Progenitor cell of endocrine pancreas (in vitro differentiated cells): ENCODE data around the gene TNFAIP8. TPM values are rescaled to one million over a fixed set of nuclear protein-coding genes. Genes with fewer than 3 reads are reported as not detected.

Experiments
- DNase-seq: peaks from one replicate; pipeline ENCODE4 v3.0.0; 2021; ENCODE audit warnings: low spot score; ENCODE audit not compliant: unreplicated experiment
- H3K27ac Mint-ChIP-seq: 2 replicates; pipeline ENCODE4 v1.8.0; 2021; ENCODE audit warnings: mild to moderate bottlenecking, moderate library complexity, mixed read lengths
- H3K27me3 Mint-ChIP-seq: 2 replicates; pipeline ENCODE4 v1.8.0; 2021; ENCODE audit warnings: mixed read lengths
- H3K36me3 Mint-ChIP-seq: 2 replicates; pipeline ENCODE4 v1.8.0; 2022; ENCODE audit warnings: mixed read lengths; ENCODE audit not compliant: insufficient read depth
- H3K4me1 Mint-ChIP-seq: 2 replicates; pipeline ENCODE4 v1.8.0; 2021; ENCODE audit warnings: low read depth, mixed read lengths
- H3K4me3 Mint-ChIP-seq: 2 replicates; pipeline ENCODE4 v1.8.0; 2021; ENCODE audit warnings: low read depth, mild to moderate bottlenecking, moderate library complexity, mixed read lengths
- H3K9me3 Mint-ChIP-seq: 2 replicates; pipeline ENCODE4 v1.8.0; 2021; ENCODE audit warnings: low read depth, mixed read lengths
- total RNA-seq: library from RNA; stranded (reverse); gene quantifications from 2 replicates; pipeline ENCODE4 v1.2.1, GENCODE V29; 2021
- TF ChIP-seq, protein P1 (sequence below): fragments of 200-600 bp; sonication (generic); IDR thresholded peaks from one replicate; pipeline ENCODE4 v1.5.0; 2021; ENCODE audit warnings: antibody characterized with exemption, mild to moderate bottlenecking; ENCODE audit not compliant: unreplicated experiment

The TNFAIP8 gene
- total RNA-seq, 1 donor from 2014 or later: 8.0 TPM

DNA sequence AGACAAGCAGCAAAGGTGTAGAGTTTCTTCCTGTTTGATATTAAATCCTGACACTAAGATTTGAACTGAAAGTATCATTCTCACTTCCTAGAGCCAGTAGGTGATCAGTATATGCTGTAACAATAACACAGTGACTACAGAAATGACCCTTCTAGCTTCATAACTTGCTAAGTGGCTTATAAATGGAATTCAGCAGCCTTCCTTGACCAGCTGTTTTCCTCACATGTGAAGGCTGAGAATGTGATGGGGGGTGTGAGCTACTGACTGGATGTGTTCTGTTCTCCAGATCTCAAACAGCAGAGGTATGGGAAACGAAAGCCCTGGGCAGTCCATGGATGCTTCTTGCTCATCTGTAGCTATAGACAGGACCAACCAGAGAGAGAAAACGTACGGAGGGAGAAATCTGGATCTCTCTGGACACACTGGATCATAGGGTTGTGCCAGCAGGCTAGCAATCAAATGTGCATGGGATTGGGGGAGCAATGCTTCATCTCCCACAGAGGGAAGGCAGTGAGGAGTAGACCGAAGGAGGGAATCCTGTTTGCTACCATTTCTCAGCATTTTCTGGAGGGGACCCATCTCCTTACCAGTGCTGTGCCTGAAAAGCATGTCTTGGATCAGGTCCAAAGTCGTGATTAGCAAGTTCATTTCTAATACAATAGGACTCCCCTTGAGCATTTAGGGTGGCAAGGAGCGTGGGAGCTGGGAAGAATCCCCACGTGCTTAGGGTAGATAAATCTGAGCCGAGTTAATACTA is 39.4 kb downstream of the TNFAIP8 start:
- no peak overlapping the region for H3K4me3 Mint-ChIP-seq
- H3K4me1 Mint-ChIP-seq: peaks cover 1% of the 10 kb centered on the region
- H3K27ac Mint-ChIP-seq: no peak overlapping the region
- no peak for DNase-seq
- H3K9me3 Mint-ChIP-seq: no peaks in the 10 kb centered on the region
- TF ChIP-seq, protein P1, sequence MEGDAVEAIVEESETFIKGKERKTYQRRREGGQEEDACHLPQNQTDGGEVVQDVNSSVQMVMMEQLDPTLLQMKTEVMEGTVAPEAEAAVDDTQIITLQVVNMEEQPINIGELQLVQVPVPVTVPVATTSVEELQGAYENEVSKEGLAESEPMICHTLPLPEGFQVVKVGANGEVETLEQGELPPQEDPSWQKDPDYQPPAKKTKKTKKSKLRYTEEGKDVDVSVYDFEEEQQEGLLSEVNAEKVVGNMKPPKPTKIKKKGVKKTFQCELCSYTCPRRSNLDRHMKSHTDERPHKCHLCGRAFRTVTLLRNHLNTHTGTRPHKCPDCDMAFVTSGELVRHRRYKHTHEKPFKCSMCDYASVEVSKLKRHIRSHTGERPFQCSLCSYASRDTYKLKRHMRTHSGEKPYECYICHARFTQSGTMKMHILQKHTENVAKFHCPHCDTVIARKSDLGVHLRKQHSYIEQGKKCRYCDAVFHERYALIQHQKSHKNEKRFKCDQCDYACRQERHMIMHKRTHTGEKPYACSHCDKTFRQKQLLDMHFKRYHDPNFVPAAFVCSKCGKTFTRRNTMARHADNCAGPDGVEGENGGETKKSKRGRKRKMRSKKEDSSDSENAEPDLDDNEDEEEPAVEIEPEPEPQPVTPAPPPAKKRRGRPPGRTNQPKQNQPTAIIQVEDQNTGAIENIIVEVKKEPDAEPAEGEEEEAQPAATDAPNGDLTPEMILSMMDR: no peak
- no peaks in the 10 kb centered on the region for H3K27me3 Mint-ChIP-seq
- peaks cover 3% of the 10 kb centered on the region for H3K36me3 Mint-ChIP-seq

DNA sequence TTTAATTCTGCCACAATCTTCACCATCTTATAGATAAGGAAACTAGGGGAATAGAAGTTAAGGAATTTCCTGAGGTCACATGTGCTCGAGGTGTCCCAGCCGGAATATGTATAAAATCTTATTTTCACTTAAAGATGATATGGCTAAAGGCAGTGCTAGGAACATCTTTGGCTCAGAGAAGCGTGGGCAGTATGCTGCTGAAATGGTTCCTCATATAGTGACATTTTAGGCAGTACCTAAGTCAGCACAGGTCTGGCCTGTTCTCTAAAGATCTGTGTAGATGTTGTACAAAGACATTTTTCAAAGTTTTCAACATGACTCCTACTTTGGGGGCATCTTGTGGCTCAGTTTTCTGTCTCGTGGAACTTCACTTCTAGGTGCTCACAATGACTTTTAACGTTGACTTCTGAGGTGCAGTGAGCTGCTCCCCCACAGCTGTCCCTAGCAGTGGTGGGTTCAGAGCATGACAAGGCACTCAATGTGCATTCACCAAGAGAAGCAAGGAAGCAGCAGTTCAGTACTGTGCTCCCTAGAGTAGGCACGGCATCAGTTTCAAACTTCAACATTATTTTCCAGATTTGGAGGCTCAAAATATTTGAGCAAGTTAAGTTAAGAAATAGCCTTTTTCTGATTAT is 40.3 kb downstream of the TNFAIP8 start:
- DNase-seq: no peak

DNA sequence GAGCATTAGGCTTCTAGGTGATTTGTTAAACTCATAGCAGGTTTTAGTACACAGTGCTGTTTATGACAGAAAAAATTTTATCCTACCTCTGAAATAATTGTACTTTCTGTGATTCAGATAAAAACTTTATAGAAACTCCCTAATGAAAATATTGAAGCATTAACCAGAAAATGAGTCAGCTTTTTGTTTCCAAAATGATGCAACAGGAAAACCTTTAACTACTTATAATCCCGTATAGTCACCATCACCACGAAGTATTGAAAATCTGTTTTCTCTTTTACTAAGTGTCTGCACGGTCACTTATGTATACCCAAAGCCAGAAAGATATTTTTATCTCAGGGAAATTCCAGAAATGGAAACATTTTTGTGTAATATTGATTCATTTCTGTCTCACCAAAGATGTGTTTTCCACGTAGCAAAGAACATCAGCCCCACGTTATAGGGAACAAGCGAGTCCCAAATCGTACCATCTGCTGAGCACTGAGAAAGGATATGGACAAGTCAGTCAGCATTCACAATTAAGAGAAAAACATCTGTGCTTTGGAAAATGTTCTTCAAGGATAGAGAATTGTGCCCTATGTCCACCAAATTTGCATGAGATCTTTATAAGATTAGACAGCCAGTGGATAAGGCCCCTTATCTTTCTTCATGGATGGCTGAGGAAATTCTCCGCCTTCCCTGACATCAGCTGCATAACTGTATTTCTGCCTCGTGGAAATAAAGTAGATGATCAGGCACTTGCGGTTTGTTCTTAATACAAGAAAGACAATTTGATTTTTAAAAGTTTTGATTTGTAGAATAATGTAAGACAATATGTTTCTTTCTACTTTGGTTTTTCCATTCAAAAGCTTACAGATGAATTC is 41.9 kb downstream of the TNFAIP8 start:
- Mint-ChIP-seq H3K27ac (no peak overlapping the region), H3K4me3 (no peak overlapping the region), H3K27me3 (no peaks in the 10 kb centered on the region), H3K9me3 (no peaks in the 10 kb centered on the region), H3K36me3 (peaks cover 2% of the 10 kb centered on the region), H3K4me1 (peaks cover 1% of the 10 kb centered on the region)
- no peak for DNase-seq
- TF ChIP-seq, protein P1: no peak

More for the DNA sequence above, 40.3 kb downstream of the TNFAIP8 start:
- TF ChIP-seq, protein P1: no peak
- Mint-ChIP-seq H3K27ac (peak overlapping the region; percentile 64), H3K4me3 (no peak overlapping the region), H3K36me3 (peaks cover 3% of the 10 kb centered on the region), H3K9me3 (no peaks in the 10 kb centered on the region), H3K4me1 (peaks cover 1% of the 10 kb centered on the region), H3K27me3 (no peaks in the 10 kb centered on the region)

DNA sequence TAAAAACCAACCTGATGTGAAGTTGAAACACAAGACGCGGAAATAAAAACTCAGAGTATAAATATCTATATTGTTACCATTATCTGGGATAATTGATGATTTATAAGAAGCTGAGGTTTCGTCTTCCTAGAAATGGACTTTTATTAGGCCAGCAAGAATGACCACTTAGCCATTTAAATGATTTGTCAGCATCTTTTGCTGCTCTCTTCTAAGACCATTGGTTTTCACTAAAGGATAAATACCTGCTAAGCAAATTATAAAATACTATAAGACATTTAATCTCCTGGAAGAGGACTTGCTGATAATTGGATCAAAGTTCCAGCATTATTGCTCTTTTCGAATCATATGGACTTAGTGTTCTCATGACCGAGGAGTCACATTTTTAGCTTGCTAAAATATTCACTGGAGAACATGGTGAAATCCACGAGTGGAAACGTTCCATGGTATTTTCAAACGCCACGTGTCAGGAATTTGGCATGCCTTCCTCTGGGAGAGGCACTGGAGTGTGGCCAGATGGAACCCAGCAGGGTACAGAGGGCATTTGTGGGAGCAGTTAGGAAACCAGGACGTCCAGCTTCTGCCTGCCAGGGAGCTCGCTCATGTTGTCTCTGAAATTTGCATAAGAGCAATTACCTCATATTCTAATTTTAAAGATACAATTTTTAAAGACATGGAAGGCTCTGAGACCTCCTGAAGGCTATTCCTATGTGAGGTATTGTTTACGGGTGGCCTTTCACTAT is 43.1 kb downstream of the TNFAIP8 start:
- TF ChIP-seq, protein P1: no peak
- Mint-ChIP-seq H3K4me3 (no peak overlapping the region), H3K27ac (no peak overlapping the region), H3K27me3 (no peaks in the 10 kb centered on the region), H3K9me3 (no peaks in the 10 kb centered on the region), H3K36me3 (no peaks in the 10 kb centered on the region), H3K4me1 (peaks cover 1% of the 10 kb centered on the region)
- DNase-seq: no peak
